GM19452 (cell line): Measurements from ENCODE around the gene DCXR.

Experiments used
- ATAC-seq: cut with Tn5 transposase; IDR thresholded peaks from one replicate; pipeline ENCODE4 v1.9.1; 2021; ENCODE audit not compliant: unreplicated experiment

Gene DCXR

DNA sequence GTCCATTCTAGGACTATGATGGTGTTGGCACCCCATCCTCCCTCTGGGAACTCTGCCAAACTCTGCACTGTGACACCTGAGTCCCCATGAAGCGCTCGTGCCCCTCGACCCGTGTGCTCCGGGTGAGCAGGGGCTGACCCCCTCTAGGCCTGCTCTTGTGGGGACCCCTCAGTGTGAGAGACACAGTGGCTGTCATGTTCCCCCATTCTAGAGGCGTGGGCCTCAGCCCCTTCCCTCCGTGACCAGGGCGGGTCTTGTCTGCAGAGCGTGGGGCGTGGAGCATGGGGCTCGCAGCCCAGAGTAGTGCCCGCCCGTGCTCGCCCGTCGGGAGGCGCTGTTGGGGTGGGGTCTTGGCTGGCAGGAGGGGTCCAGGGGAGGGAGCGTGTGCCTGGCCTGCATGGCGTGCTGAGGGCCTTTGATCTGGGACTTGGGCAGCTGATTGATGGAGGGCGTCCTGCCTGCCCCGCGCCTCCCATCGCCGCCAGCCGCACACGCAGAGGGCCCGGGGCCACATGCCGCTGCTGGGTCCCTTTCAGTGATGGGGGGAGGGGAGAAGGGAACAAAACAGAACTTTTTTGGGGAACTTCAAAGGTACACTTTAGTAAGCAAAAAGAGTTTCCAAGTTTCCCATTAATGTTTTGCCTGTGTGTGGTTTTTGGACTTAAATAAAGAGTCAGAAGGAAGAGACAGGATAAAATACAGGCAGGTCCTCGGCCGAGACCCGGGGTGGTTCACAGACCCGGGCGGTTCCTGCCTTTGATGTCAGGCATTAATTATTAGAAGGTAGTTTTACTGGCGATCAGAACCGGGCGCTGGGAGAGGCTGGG, 37.3 kb downstream of the DCXR start:
- no peak for ATAC-seq

DNA sequence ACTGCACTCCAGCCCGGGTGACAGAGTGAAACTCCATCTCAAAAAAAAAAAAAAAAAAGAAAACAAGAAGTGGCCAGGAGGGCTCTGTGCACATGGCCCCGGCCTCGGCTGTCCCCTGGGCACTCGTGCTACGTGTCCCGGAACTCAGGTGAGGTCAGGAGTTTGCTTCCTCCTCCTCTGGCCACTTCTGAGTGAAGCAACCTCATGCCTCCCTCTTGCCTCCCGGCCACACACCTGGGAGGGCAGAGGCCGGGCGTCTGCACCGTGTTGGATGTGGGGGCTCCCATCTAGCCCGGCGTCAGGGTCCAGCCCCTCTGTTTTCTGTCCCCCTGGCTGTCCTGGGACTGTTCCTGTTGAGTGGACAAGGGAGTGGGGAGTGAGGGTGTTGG, 37.9 kb downstream of the DCXR start:
- no peak for ATAC-seq

DNA sequence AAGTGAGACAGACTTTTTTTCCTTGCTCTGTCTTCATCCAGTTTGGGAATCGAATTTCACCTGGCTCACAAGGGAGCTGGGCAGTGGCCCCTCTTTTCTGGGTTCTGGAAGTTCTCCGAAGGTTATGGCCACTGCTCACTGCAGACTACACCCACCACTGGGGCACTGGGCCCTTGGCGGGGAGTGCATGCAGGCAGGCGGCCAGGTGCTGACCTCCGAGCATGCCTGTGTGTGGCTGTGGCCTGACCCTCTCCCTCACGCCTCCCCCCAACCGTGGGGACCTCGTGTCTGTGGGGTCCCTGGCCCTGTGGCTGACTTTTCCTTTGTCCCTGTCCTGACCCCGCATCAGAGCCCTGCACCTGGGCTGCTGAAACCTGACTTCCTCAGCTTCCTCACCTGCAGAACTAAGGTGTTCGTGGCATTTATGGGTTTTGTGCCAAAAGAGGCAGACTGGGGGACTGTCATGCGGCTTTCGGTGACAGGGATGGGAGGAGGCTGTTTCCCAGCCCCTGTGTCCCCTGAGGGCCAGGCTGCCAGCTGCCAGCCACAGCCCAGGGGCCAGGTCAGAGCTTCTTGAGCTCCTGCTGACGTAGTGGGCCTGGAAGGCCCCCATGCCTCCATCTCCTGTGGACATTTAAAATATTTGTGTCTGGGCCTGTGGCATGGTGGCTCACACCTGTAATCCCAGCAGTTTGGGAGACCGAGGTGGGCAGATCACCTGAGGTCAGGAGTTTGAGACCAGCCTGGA, 38.6 kb downstream of the DCXR start:
- ATAC-seq = no peak

DNA sequence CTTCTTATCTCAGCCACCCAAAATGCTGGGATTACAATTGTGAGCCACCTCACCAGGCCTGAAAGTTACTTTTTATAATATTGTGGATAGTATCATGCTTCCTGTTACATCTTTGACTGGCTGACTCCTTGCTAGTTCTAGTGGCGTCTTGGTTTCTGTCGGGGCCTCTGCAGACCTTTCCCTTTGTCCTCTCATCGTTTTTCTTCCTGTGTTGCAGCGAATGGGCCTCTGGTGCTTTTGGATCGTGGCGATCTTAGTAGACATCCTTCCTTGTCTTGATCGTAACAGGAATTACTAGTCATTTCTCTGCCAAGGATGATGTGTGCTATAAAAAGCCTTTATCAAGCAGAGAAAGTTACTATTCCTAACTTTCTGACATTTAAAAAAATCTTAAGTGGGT, 39.3 kb downstream of the DCXR start:
- ATAC-seq = no peak

DNA sequence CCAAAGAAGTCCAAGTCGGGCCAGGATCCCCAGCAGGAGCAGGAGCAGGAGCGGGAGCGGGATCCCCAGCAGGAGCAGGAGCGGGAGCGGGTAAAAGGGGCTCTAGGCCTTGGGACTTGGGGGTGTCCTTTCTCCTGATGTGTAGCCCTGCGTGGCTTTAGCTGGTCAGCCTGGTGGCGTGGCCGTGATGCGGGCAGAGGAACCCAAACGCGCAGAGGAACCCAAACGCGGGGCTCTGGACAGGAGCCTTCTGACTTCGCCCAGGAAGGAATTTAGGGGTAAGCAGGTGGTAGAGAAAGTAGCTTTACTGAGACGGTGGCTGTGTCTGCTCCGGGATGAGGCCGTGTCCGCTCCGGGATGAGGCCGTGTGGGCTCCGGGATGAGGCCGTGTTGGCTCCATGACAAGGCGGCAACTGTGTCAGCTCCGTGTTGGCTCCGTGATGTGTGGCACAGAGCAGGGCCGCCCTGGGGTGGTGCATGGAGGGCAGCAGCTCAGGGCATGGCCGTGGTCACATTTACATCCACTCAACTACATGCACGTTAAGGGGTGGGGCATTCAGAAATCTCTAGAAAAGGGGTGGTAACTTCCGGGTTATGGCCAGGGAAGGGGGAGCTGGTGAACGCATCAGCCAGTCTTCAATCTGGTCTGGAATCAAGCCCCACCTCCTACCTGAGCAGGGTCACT, 40.6 kb downstream of the DCXR start:
- ATAC-seq = no peak

DNA sequence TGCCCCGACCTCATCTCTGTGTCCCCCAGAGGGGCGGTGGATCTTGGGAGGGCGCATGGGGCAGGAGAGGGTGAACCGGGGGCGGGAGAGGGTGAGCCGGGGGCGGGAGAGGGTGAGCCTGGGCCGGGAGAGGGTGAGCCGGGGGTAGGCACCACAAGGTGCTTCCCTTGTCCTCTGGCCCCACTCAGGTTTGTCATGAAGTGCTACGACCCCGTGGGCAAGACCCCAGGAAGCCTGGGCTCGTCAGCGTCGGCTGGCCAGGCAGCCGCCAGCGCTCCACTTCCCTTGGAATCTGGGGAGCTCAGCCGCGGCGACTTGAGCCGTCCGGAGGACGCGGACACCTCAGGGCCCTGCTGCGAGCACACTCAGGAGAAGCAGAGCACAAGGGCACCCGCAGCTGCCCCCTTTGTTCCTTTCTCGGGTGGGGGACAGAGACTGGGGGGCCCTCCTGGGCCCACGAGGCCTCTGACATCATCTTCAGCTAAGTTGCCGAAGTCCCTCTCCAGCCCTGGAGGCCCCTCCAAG, 41.2 kb downstream of the DCXR start:
- no peak for ATAC-seq

DNA sequence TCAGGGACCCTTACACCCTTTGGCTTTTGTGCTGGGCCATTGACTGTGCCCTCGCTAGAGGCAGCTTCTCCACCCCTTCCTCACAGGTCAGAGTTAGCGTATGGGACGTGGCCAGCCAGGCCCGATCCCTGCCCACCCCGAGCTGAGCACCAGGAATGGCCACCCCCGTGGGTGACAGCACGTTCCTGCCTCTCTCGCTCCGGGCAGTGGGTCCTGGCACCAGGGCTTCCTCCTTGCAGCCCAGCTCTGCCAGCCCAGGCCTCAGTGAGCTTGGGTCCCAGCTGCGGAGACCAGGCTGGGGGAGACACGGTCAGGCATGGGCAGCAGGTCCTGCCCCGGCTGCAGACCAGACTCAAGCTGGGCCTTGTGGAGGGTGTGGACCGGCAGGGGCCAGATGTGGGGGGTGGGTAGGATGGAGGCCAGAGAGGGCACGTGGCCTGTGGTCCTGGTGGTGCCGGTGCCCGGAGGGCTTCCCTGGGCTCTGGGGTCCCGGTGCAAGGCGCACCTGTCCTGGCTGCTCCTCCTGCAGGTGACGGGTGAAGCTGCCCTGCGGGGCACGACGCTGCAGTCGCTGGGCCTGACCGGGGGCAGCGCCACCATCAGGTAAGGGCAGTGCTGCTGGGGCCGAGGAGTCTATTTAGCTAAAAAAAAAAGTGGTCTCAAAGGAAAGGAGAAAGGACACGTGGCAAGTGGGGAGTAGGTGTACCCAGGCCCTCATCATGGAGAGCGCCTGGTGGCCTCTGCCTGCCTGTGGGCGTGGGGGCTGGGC, 41.9 kb downstream of the DCXR start:
- ATAC-seq = no peak

DNA sequence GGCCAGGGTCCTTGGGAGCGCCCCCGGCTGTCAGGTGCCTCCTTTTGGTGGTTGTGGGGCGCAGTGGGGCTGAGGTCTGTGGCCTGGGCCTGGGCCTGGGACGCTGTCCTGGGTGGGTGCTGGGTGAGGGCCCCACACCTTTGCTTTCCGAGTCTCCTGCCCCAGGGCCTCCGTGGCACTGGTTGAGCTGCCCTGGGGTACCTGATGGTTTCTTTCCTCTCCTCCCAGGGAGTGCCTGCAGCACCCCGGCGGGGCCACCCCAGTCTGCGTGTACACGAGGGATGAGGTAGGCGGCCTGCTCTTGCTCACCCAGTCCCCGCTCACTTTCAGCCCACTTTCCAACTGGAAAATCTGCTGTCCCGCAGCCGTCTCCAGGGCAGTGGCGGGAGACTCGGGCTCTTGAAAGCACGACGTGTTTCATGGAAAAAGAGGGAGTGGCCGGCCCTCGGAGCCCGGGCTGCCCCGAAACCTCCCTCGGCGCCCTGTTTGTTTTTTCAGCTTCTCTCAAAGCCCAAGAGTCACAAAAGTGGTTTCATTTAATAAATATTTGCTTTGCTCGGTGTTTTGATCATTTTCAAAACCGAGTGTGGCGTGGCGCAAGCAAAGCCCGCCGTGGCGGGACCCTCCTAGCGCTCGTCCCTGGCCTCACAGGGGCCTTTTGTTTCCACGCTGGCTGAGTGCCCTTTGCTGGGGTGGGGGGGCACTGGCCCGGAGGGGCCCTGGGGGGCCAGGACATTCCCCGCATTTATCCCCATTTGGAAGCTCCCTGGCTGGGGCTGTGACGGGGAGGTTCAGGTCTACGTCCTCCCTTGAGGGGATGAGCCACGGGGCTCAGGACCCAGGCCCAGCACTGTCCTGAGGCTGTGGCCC, 42.7 kb downstream of the DCXR start:
- ATAC-seq = no peak

DNA sequence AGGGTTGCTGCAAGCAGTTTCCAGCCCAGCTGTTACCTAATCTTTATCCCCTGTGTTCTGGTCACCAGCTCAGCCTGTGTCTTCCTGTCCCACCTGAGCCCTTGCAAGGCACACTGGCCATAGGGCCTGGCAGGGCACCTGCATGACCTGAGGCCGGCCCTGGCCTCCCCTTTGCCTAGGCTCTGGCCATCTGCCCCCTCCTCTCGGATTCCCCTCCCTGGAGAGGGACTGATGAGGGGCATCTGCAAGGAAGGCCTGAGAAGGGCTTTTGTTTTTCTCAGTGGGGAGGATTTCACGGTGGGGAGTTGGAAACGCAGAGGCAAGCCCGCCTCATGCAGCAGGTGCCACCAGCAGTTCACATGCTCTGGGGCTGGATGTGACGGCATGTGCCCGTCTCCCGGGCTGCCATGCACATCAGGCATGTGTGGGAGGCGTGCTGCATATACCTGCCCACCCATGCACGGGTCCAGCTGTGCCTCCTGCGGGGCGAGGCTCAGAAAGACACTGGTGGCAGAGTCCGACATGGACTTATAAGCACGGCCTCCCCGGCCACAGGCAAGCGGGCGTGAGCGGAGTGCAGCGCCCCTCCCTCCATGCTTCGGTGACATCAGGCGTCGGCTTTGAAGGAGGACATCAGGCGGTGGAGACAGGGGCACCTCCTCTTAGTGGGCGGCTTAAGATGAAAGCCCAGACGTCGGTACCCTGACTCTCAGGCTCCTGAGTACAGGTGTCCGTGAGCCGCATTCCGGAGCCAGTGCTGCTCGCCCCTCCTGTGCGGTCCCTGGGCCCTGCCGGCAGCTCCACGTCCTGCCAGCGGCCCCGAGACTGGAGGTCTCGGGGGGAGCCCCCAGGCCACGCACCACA, 43.5 kb downstream of the DCXR start:
- no peak for ATAC-seq

DNA sequence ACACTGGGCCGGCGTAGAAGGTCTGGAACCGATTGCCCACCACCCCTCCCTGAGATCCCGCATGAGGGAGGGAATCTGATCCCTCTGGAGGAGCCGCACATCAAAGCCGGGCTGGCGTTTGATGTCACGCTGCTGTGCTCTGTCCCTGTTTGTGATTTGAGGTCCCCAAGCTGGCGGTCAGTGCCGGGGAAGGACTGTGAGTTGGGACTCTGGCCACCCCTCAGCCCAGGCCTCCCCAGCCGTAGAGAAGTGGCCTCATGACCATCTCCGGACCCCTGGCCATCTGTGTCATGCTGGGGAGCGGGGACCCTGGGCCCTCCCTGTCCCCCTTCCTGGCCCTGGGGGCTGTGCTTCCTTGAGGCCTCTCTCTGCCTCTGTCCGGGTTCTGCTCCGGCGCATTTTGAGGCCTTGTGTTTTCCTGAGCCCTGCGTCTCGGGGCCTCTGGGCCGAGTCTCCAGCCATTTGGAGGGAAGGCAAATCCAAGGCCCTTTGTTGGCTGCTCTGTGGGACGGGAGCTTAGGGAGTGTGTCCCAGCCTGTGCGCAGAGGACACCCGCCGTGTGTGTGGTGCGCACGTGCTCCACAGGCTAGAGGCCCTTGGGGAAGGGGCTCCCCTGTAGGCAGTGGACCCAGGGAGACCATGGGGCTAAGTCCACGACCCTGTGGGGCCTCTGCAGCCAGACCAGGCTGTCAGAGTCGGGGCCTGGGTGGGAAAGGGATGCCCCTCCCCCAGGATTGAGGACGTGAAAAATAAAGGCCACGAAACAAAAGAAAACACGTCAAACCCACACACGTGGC, 45.0 kb downstream of the DCXR start:
- ATAC-seq = no peak

DNA sequence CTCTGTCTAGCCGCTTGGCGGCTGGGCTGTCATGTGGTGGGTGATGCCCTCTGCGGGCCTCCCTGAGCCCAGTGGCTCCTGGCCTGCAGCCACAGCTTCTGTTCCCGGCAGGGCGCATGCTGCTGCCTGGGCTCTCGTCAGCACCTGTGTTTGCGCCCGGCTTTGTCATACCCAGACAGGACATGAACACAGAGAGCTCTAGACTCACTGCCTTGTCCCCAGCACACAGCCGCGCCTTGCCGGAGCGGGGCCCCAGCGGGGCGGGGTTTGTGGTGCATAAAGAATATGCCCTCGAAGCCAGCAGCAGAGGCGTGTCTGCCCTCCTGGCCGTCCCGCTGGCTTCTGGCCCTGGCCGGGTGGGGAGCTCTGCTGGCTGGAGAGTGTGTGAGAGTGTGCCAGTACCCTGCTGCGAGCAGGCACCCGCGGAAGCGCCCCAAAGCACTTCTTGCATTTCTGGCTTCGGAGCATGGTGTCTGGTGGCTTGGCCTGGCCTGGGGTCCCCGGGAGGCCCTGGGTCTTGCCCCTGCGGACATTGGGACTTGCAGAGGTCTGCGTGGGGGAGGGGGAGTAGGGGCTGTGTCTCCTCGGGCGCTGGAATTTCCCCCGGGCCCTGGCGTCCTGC, 45.7 kb downstream of the DCXR start:
- ATAC-seq = no peak

DNA sequence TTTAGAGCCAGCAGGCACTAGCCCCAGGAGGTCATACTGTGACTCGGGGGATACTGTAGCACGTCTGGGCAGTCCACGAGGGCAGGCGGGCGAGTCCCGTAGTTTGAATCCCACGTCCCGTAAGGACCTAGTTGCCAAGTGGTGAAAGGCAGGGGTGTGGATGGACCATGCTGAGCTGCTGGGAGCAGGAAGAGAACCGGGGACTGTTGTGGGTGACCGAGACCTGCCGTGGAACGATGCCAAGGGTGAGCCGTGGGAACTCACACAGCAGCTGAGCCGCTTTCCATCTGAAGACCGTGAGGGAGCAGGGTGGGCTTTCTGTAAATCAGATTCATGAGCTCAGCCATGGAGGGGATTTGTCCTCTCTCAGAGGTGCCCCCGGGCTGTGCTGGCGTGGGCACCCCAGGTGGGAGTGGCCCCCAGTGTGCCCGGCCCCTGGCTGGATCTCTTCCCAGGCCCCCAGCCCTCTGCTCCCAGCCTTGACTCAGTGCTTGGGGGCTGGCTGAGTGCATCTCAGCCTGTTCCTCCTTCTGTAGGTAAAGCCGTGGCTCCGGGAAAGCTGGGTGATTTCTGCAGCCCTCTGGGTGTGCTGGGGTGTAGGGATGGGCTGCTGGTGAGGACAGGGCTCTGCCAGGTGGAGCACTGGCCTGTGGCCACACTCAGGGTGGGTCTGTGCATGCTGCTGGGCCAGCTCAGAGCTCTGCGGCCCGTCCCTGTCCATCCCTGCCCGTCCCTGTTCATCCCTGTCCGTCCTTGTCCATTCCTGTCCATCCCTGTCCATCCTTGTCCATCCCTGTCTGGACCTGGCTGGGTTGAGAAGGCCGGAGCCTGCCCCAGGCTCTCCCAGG, 46.4 kb downstream of the DCXR start:
- no peak for ATAC-seq

DNA sequence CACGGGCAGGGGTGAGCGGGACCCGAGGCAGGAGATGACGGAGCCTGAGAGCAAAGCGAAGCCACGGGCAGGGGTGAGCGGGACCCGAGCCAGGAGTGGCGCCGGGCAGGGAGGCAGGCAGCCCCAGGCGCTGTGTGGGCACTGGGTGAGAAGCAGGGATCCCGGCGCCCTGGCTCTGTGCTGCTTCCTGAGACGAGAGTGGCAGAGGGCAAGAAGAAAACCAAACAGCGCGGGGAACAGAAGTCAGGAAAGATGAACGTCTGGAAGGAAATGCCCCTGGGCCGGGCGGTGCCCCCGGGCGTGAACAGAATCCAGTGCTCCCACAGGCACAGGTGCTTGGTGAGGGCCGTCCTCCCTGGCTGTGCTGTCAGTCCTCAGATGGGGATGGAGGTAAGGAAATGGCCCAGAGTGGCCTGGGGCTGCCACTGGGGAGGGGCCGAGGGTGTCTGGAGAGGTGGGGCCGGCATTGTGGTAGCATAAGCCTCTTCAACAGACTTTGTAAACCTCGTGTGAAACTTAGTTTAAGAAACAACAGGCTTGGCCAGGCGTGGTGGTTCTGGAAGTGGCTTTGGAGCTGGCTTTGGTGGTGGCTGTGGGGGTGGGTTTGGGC, 50.2 kb downstream of the DCXR start:
- ATAC-seq = no peak

DNA sequence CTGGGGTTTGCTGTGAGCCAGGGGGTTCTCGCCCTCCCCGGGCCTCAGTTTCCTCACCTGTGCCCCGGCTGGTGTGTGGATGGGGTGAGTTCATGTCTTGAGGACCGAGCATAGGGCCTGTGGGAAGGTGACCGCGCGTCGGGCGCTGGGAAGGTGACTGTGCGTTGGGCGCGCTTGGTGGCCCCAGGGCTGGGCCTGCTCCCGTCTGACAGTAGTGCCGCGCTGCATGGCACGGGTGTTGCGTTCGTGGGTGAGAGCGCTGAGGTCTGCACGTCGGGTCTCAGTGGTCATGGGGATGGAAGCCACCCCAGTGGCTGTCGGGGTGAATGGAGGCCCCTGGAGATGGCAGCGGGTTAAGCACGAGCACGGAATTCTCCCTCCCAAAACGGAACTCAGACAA, 50.9 kb downstream of the DCXR start:
- no peak for ATAC-seq
